Adipocyte (in vitro differentiated cells): ENCODE measurements around the gene DCAF5.

ENCODE experiments used
- DNase-seq: peaks from one replicate; pipeline ENCODE4 v3.0.0-alpha.2; 2015; ENCODE audit warnings: low read depth
- H3K27me3 ChIP-seq: replicated peaks from 2 replicates; pipeline ENCODE4 v1.7.0; 2013; ENCODE audit warnings: mild to moderate bottlenecking, low read length, moderate library complexity; ENCODE audit not compliant: control insufficient read depth, insufficient read depth
- H3K36me3 ChIP-seq: 2 replicates; pipeline ENCODE4 v1.7.0; 2013; ENCODE audit warnings: low read length, mild to moderate bottlenecking, moderate library complexity; ENCODE audit not compliant: control insufficient read depth, insufficient read depth, severe bottlenecking
- H3K4me1 ChIP-seq: 2 replicates; pipeline ENCODE4 v1.7.0; 2013; ENCODE audit warnings: mild to moderate bottlenecking, low read length, moderate library complexity; ENCODE audit not compliant: control insufficient read depth, insufficient read depth
- H3K4me3 ChIP-seq: 2 replicates; pipeline ENCODE4 v1.7.0; 2013; ENCODE audit warnings: mild to moderate bottlenecking, low read length, moderate library complexity
- H3K9ac ChIP-seq: 2 replicates; pipeline ENCODE4 v1.7.0; 2013; ENCODE audit warnings: mild to moderate bottlenecking, low read length, moderate library complexity
- H3K9me3 ChIP-seq: 2 replicates; pipeline ENCODE4 v1.7.0; 2013; ENCODE audit warnings: mild to moderate bottlenecking, low read length, moderate library complexity; ENCODE audit not compliant: control insufficient read depth

DCAF5 gene

DNA sequence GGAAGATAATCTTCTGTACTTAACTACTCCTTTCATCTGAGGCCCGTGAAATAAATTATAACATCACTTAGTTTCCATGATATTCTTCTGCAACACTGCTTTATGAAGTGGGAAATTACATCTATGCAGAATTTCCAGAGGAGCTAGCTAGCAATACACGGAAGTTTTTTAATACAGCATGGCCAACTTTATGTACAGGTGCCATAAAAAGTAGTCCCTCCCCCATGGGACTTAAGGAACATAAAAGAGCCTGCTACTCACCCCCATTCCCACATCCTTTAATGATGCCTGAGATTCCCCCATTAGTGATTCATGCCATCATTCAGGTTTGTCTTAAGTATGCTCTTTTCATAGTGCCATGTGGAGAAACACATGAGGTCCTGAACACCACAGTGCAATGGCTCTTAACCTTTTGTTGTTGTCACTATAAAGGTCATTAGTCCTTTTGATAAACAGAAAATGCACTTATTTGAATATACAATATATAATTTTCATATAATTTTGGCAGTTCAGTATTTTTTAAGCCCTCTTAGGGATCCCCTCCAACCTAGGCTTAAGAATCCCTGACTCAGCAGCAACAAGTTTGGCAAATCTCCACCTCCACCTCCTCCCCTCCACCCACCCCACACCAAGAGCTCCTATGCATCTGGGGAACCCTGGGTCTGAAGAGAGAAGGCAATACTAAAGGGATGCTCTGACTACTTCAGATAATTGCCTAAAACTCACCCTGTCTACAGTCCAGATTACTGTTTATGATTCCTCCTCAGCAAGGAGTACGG, 37.3 kb downstream of the DCAF5 start:
- Histone ChIP-seq H3K9me3 (no peaks in the 10 kb centered on the region), H3K36me3 (peaks cover 76% of the 10 kb centered on the region), H3K4me3 (no peak overlapping the region), H3K9ac (no peak overlapping the region), H3K27me3 (no peaks in the 10 kb centered on the region), H3K4me1 (no peaks in the 10 kb centered on the region)
- no peak for DNase-seq

DNA sequence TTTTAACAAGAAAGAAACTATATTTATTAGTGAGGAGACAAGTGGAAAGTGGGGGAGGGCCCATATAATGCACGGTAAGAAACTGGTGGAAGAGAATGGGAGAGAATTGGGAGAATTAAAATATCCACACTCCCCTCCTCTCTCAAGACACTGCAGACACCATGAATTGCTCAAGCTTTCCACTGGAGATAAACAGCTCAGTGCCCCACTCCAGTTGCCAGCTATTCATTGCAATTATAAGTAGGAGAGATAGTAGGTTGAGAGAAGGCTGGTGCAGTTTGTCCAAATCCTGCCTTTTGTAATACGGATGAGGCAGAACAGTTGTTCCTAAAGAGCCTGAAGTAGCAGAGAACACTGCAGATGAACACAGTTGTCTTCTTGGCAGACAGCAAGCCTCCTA, 38.2 kb downstream of the DCAF5 start:
- no peaks in the 10 kb centered on the region for H3K9me3 ChIP-seq
- no peak overlapping the region for H3K4me3 ChIP-seq
- no peak for DNase-seq
- H3K9ac ChIP-seq: no peak overlapping the region
- H3K4me1 ChIP-seq: no peaks in the 10 kb centered on the region
- H3K27me3 ChIP-seq: no peaks in the 10 kb centered on the region
- peaks cover 70% of the 10 kb centered on the region for H3K36me3 ChIP-seq

DNA sequence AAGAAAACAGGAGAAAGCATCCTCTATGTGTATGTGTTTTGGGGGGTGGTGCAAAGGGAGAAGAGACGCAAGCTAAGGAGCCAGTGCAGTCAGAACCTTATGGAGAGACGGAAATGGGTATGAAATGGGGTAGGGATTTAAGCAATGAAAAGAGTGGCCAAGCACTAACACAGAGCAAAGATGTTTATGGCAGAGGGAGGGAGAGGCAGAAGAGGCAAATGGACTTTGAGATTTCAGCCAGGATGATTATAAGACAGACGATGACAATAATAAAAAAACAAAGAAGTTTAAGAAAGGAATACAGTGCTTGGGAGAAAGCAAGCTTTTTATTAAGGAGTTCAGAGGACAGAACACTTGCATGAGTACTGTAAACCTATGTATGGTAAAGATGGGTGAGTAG, 44.6 kb downstream of the DCAF5 start:
- Histone ChIP-seq H3K4me1 (peaks cover 4% of the 10 kb centered on the region), H3K27me3 (no peaks in the 10 kb centered on the region), H3K9ac (no peak overlapping the region), H3K36me3 (peaks cover 45% of the 10 kb centered on the region), H3K9me3 (no peaks in the 10 kb centered on the region), H3K4me3 (no peak overlapping the region)
- DNase-seq: no peak

DNA sequence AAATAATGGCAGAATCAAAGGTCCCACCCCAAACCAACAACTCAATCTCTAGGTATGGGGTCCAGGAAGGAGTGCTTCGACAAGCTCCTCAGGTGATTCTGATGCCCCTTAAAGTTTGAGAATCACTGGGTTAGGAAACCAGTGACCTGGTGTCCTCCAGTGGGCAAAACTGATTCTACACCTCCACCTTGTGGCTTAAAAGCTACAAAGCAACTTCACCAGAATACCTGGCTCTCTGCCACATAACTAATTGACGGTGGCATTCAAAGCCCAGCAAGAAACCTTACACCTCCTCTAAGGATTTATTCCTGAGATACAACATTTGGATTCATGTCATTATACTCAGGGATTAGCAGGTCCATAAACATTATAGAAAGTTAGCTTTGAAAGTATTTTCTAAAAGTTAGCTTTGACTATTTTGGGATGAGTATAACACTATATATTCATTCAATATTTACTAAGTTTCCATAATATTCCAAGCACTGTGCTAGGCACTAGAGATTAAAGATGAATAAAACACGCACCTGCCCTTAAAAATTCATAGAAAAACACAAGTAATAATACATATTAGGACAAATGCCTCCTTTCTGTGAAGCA, 45.4 kb downstream of the DCAF5 start:
- Histone ChIP-seq H3K36me3 (peaks cover 49% of the 10 kb centered on the region), H3K4me3 (no peak overlapping the region), H3K9ac (no peak overlapping the region), H3K9me3 (no peaks in the 10 kb centered on the region), H3K27me3 (no peaks in the 10 kb centered on the region), H3K4me1 (peaks cover 4% of the 10 kb centered on the region)
- DNase-seq: peak; percentile 91

DNA sequence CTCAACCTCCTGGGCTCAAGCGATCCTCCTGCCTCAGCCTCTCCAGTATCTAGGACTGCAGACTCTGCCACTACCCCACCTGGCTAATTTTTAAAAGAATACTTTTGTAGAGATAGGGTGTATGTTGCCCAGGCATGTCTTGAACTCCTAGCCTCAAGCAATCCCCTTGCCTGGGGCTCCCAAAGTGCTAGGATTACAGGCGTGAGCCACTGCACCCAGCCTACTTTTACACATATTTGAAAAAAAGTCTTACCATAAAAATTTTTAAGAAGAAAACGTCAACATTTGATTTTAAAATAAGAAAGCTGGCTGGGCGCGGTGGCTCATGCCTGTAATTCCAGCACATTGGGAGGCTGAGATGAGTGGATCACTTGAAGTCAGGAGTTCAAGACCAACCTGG, 46.5 kb downstream of the DCAF5 start:
- Histone ChIP-seq H3K4me1 (peaks cover 8% of the 10 kb centered on the region), H3K36me3 (peaks cover 49% of the 10 kb centered on the region), H3K4me3 (no peak overlapping the region), H3K27me3 (no peaks in the 10 kb centered on the region), H3K9ac (no peak overlapping the region), H3K9me3 (no peaks in the 10 kb centered on the region)
- no peak for DNase-seq

DNA sequence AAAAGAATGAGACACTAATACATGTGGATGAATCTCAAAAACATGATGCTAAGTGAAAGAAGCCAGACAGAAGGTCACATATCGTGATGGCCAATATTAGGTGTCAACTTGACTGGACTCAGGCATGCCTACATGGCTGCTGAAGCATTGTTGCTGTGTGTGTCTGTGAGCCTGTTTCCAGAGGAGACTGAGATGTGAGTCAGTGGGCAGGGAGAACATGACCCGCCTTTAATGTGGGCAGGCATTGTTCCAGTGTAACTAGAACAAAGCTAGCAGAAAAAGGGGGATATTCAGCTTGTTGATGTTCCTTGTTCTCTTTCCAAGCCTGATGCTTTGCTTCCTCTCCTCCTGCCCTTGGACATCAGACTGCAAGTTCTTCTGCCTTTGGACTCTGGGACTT, 47.6 kb downstream of the DCAF5 start:
- H3K9me3 ChIP-seq: no peaks in the 10 kb centered on the region
- H3K9ac ChIP-seq: no peak overlapping the region
- H3K36me3 ChIP-seq: peaks cover 40% of the 10 kb centered on the region
- DNase-seq: peak; percentile 74
- H3K27me3 ChIP-seq: no peaks in the 10 kb centered on the region
- no peak overlapping the region for H3K4me3 ChIP-seq
- H3K4me1 ChIP-seq: peaks cover 15% of the 10 kb centered on the region

DNA sequence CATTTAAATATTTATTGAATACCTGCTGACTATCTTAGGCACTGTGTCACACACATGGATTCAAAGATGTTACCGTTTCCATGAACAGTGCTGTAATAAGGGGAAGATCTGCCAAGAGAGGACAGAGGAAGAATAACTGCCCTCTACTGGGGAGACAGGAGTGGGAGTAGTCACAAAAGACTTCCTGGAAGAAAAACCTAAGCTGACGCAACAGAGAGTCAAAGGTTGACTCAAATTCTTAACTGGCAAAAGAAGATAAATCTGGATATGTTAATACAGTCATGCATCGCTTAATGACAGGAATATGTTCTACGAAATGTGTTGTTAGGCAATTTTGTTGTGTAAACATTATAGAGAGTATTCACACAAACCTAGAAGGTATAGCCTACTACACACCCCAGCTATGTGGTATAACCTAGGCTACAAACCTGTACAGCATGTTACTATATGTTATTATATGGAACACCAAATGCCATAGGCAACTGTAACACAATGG, 51.5 kb downstream of the DCAF5 start:
- no peaks in the 10 kb centered on the region for H3K9me3 ChIP-seq
- peaks cover 26% of the 10 kb centered on the region for H3K36me3 ChIP-seq
- no peaks in the 10 kb centered on the region for H3K27me3 ChIP-seq
- peaks cover 24% of the 10 kb centered on the region for H3K4me1 ChIP-seq
- no peak overlapping the region for H3K9ac ChIP-seq
- DNase-seq: peak; percentile 94
- H3K4me3 ChIP-seq: no peak overlapping the region

- DNase-seq: no peak
- H3K4me1 ChIP-seq: peaks cover 38% of the 10 kb centered on the region
These were observed 54.9 kb downstream of the DCAF5 start for GRCh38 chr14:69097974-69098373.

DNA sequence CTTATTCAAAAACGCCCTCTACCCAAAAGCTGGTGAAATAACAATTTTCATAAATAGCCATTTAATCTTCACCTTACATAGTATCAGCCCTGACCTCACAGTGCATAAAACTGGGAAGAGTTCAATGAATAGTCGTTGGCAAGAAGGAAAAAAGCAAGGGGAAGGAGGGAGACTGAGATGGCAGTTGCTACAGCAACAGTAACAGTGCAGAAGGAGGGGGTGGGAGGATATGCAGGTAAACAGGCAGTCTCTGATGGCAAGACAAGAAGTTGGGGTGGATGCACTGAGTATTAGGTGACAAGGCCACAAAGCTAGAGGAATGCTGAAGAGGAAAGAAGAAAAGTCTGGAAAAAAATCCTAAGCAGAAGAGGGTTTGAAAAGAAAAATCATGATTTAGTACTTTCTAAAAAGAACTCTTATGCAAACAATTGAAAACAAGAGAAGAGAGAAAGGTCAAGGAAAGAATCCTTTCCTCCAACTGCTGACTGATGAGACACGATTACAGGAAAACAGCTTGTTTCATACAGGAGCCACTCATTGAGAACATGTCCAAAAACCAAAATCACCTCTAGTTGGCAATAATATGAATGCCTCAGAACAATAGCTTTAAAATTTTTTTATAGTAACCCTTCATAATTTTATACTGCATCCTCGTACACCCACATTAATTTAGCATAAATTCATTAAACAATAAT, 56.0 kb downstream of the DCAF5 start:
- no peak overlapping the region for H3K9ac ChIP-seq
- no peaks in the 10 kb centered on the region for H3K9me3 ChIP-seq
- DNase-seq: peak; percentile 43
- H3K27me3 ChIP-seq: no peaks in the 10 kb centered on the region
- peaks cover 40% of the 10 kb centered on the region for H3K4me1 ChIP-seq
- H3K4me3 ChIP-seq: no peak overlapping the region
- H3K36me3 ChIP-seq: peaks cover 3% of the 10 kb centered on the region

More at GRCh38 chr14:69097974-69098373, 54.9 kb downstream of the DCAF5 start:
- H3K9me3 ChIP-seq: no peaks in the 10 kb centered on the region
- no peak overlapping the region for H3K9ac ChIP-seq
- peaks cover 8% of the 10 kb centered on the region for H3K36me3 ChIP-seq
- H3K4me3 ChIP-seq: no peak overlapping the region
- H3K27me3 ChIP-seq: no peaks in the 10 kb centered on the region

DNA sequence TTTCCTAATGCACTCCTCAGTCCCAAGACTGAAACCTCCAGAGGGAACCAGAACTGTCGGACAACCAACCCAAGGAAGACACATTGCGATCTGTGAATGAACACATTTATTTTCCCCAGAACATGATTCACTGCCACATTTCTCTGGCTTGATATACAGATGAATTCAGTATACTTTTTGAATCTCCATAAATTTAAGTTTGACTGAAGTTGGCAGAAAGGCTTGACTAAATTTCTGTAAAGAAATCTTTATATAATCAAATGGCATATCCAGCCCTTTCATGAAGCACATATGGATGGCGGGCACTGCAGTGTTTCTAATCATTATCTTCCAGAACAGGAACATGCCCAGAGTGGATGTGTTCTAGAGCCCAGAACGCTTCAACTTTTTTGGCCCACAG, 56.7 kb downstream of the DCAF5 start:
- Histone ChIP-seq H3K9ac (no peak overlapping the region), H3K36me3 (peaks cover 10% of the 10 kb centered on the region), H3K4me3 (no peak overlapping the region), H3K27me3 (no peaks in the 10 kb centered on the region), H3K4me1 (peaks cover 35% of the 10 kb centered on the region), H3K9me3 (no peaks in the 10 kb centered on the region)
- DNase-seq: no peak

- peaks cover 26% of the 10 kb centered on the region for H3K36me3 ChIP-seq
- DNase-seq: no peak
- no peak overlapping the region for H3K4me3 ChIP-seq
- H3K27me3 ChIP-seq: no peaks in the 10 kb centered on the region
- H3K9me3 ChIP-seq: no peaks in the 10 kb centered on the region
- peaks cover 29% of the 10 kb centered on the region for H3K4me1 ChIP-seq
- no peak overlapping the region for H3K9ac ChIP-seq
These were observed 58.4 kb downstream of the DCAF5 start for GRCh38 chr14:69094481-69094880.
